ENCODE results near the gene GALNT8. TPM values are rescaled to one million over a fixed set of nuclear protein-coding genes. Genes with fewer than 3 reads are reported as not detected.

GALNT8 gene
- total and polyA plus RNA-seq, 9 of the 15 experiments (the other 6 are each of a cell fraction or from before 2014, with no cell fraction given): 0.11 to 0.23 (median 0.21) TPM; not detected in 6

GRCh38 chr12:4817880-4818279 lies 97.7 kb downstream of the GALNT8 start:
- Histone ChIP-seq H3K27me3 (ENCODE audit: control insufficient read depth in 2 of 2, insufficient read depth in 2 of 2, low read length in 2 of 2) (peaks cover 0 to 13% of the 10 kb centered on the region in 2 experiments; a peak in 2 of 5 replicates), H2AFZ (ENCODE audit: low read depth, low read length) (no peak overlapping the region), H3K4me1 (replicated peaks in 1 of 2; ENCODE audit: control insufficient read depth in 2 of 2, insufficient read depth in 2 of 2, low read length in 2 of 2) (no peaks in the 10 kb centered on the region), H3K27ac (ENCODE audit: extremely low read depth, low read depth, low read length) (no peak overlapping the region), H3K36me3 (ENCODE audit: control insufficient read depth, insufficient read depth, low read length) (no peaks in the 10 kb centered on the region), H3K4me2 (ENCODE audit: insufficient read depth, low read length) (no peak overlapping the region), H3K9ac (ENCODE audit: insufficient read depth in 1 of 2, low read depth in 2 of 2, low read length in 2 of 2) (no peak overlapping the region), H3K79me2 (ENCODE audit: control insufficient read depth, insufficient read depth, low read length) (no peaks in the 10 kb centered on the region), H4K20me1 (replicated peaks; ENCODE audit: control insufficient read depth, insufficient read depth, low read length) (no peaks in the 10 kb centered on the region), H3K4me3 (no peak overlapping the region), H3K9me1 (ENCODE audit: control insufficient read depth, insufficient read depth, low read length) (no peaks in the 10 kb centered on the region), H3K9me3 (replicated peaks; ENCODE audit: control insufficient read depth, insufficient read depth, low read depth, low read length) (no peaks in the 10 kb centered on the region)
- TF ChIP-seq ZNF707 (CRISPR knock-in tag; conservative IDR thresholded peaks at IDR 0.05) (no peak), HDAC8 (tag; IDR thresholded peaks at IDR 0.05) (no peak), SMARCA4 (IDR thresholded peaks at IDR 0.05) (no peak), ZNF76 (CRISPR knock-in tag; IDR thresholded peaks at IDR 0.05; ENCODE audit: borderline replicate concordance) (no peak), TCF3 (CRISPR knock-in tag; IDR thresholded peaks at IDR 0.05) (no peak), CHAMP1 (IDR thresholded peaks at IDR 0.05) (no peak), KLF6 (CRISPR knock-in tag; IDR thresholded peaks at IDR 0.05; ENCODE audit: borderline replicate concordance) (no peak)
- TF ChIP-seq, protein P1, sequence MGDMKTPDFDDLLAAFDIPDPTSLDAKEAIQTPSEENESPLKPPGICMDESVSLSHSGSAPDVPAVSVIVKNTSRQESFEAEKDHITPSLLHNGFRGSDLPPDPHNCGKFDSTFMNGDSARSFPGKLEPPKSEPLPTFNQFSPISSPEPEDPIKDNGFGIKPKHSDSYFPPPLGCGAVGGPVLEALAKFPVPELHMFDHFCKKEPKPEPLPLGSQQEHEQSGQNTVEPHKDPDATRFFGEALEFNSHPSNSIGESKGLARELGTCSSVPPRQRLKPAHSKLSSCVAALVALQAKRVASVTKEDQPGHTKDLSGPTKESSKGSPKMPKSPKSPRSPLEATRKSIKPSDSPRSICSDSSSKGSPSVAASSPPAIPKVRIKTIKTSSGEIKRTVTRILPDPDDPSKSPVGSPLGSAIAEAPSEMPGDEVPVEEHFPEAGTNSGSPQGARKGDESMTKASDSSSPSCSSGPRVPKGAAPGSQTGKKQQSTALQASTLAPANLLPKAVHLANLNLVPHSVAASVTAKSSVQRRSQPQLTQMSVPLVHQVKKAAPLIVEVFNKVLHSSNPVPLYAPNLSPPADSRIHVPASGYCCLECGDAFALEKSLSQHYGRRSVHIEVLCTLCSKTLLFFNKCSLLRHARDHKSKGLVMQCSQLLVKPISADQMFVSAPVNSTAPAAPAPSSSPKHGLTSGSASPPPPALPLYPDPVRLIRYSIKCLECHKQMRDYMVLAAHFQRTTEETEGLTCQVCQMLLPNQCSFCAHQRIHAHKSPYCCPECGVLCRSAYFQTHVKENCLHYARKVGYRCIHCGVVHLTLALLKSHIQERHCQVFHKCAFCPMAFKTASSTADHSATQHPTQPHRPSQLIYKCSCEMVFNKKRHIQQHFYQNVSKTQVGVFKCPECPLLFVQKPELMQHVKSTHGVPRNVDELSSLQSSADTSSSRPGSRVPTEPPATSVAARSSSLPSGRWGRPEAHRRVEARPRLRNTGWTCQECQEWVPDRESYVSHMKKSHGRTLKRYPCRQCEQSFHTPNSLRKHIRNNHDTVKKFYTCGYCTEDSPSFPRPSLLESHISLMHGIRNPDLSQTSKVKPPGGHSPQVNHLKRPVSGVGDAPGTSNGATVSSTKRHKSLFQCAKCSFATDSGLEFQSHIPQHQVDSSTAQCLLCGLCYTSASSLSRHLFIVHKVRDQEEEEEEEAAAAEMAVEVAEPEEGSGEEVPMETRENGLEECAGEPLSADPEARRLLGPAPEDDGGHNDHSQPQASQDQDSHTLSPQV (IDR thresholded peaks at IDR 0.05): no peak
- DNase-seq (ENCODE audit: extremely low read depth in 1 of 4, low spot score in 3 of 4) (no peak), FAIRE-seq (no peak), ATAC-seq (no peak)
- intact Hi-C loops (cut with micrococcal nuclease) (no loop called here), in situ Hi-C loops (cut with MboI) (no loop called here)
- no TSS peak for BruUV-seq (replicated peaks)
- 1% methylated on average over 8 of the region's 8 CpGs for WGBS (ENCODE audit: insufficient coverage, low coverage, missing lambda C conversion rate)
- ChIA-PET CTCF (ENCODE audit: low intra/inter-chr PET ratio) (no interaction called here), POLR2A (no interaction called here)

Measured in K562 (cell line).